HCT116 (cell line): Measurements from ENCODE around the gene EZH1. TPM values are rescaled to one million over a fixed set of nuclear protein-coding genes. Genes with fewer than 3 reads are reported as not detected.

Experiments
- ATAC-seq: fragments of 200-7000 bp; cut with Tn5 transposase; 2 replicates; pipeline ENCODE4 v1.9.1; 2020; ENCODE audit warnings: mild to moderate bottlenecking, moderate library complexity
- BruUV-seq: library from RNA; stranded (reverse); fragments of 400-500 nt; replicated peaks from 2 replicates; lab custom pipeline; 2021; lab: Mats Ljungman, UMichigan
- CTCF ChIA-PET: fragments of 300-600 bp; sonication (Branson Sonifier 250); formaldehyde crosslinking; loops from one replicate; lab custom pipeline; 2021; ENCODE audit warnings: antibody characterized with exemption; lab: Charles Lee
- POLR2A ChIA-PET: fragments of 300-600, 350-600 bp; sonication (Branson Sonifier 250); formaldehyde crosslinking; loops from one replicate; lab custom pipeline; 2021; ENCODE audit warnings: antibody characterized with exemption; lab: Charles Lee
- RAD21 ChIA-PET, 2 experiments: fragments of 300-600 bp; sonication (Branson Sonifier 250); formaldehyde crosslinking; loops; one replicate each; lab custom pipeline; 2023; ENCODE audit warnings: low total read pairs in 2 of 2; ENCODE audit not compliant: uncharacterized antibody in 2 of 2, unreplicated experiment in 2 of 2, low non-redundant PET in 1 of 2; lab: Charles Lee
- DNase-seq: peaks from one replicate; pipeline ENCODE4 v3.0.0-alpha.2; 2010; ENCODE audit warnings: low read depth, low spot score
- H2AFZ ChIP-seq: fragments of 200-600 bp; shearing (Covaris generic), sonication (generic); 2 replicates; pipeline ENCODE4 v1.6.1; 2017; ENCODE audit warnings: low read depth, mixed run types, mixed read lengths, antibody characterized with exemption, low read length; ENCODE audit not compliant: poor library complexity, severe bottlenecking
- H3K27ac ChIP-seq: 2 replicates; pipeline ENCODE4 v1.5.1; 2012; ENCODE audit warnings: low read depth, low read length
- H3K27me3 ChIP-seq: fragments of 200-600 bp; sonication (generic); 2 replicates; pipeline ENCODE4 v1.6.1; 2016; ENCODE audit warnings: mixed run types, low read length, mixed read lengths; ENCODE audit not compliant: insufficient read depth
- H3K36me3 ChIP-seq, 2 experiments: fragments of 200-500 bp in 1 of 2; fragments of 200-600 bp in 1 of 2; sonication (Bioruptor generic) in 1 of 2; sonication (generic) in 1 of 2; 2 replicates each; pipeline versions ENCODE4 v1.5.1 to v1.6.1; 2014 to 2016; ENCODE audit warnings: low read length in 2 of 2, inconsistent platforms in 1 of 2, mixed read lengths in 1 of 2, mixed run types in 1 of 2; ENCODE audit not compliant: insufficient read depth in 2 of 2, control insufficient read depth in 1 of 2
- H3K4me1 ChIP-seq, 2 experiments: fragments of 200-600 bp in 1 of 2; sonication (generic) in 1 of 2; 2 replicates each; pipeline versions ENCODE4 v1.5.1 to v1.6.1; 2012 to 2017; ENCODE audit warnings: low read length in 2 of 2, inconsistent platforms in 1 of 2, mild to moderate bottlenecking in 1 of 2, mixed read lengths in 1 of 2, mixed run types in 1 of 2, moderate library complexity in 1 of 2; ENCODE audit not compliant: insufficient read depth in 2 of 2, control insufficient read depth in 1 of 2
- H3K4me2 ChIP-seq: fragments of 200-600 bp; sonication (generic); 2 replicates; pipeline ENCODE4 v1.6.1; 2017; ENCODE audit warnings: mixed run types, low read length, mixed read lengths
- H3K4me3 ChIP-seq, 2 experiments: fragments of 200-600 bp in 1 of 2; sonication (generic) in 1 of 2; replicated peaks in 1 of 2; 2 replicates each; pipeline ENCODE4 v1.5.1; 2011 to 2016; ENCODE audit warnings: low read length in 2 of 2, control low read depth in 1 of 2, low read depth in 1 of 2, mild to moderate bottlenecking in 1 of 2, mixed read lengths in 1 of 2, mixed run types in 1 of 2
- H3K79me2 ChIP-seq: fragments of 200-600 bp; sonication (generic); 2 replicates; pipeline ENCODE4 v1.6.1; 2017; ENCODE audit warnings: mild to moderate bottlenecking, mixed run types, low read length, moderate library complexity, mixed read lengths; ENCODE audit not compliant: insufficient read depth
- H3K9ac ChIP-seq: fragments of 200-600 bp; sonication (generic); 2 replicates; pipeline ENCODE4 v1.6.1; 2016; ENCODE audit warnings: low read length, mixed read lengths
- H3K9me2 ChIP-seq: fragments of 200-600 bp; sonication (generic), shearing (Covaris generic); 2 replicates; pipeline ENCODE4 v1.6.1; 2017; ENCODE audit warnings: mixed run types, mild to moderate bottlenecking, moderate library complexity; ENCODE audit not compliant: insufficient read depth
- H3K9me3 ChIP-seq, 2 experiments: fragments of 200-500 bp in 1 of 2; fragments of 200-600 bp in 1 of 2; sonication (Bioruptor generic) in 1 of 2; sonication (generic) in 1 of 2; 2 replicates each; pipeline ENCODE4 v1.6.1; 2014 to 2017; ENCODE audit warnings: low read length in 2 of 2, mixed read lengths in 2 of 2, inconsistent platforms in 1 of 2, low read depth in 1 of 2, mild to moderate bottlenecking in 1 of 2, mixed run types in 1 of 2, moderate library complexity in 1 of 2; ENCODE audit not compliant: control insufficient read depth in 1 of 2, insufficient read depth in 1 of 2
- H4K20me1 ChIP-seq: fragments of 200-600 bp; sonication (generic), shearing (Covaris generic); 2 replicates; pipeline ENCODE4 v1.6.1; 2017; ENCODE audit warnings: mixed run types, mild to moderate bottlenecking, moderate library complexity; ENCODE audit not compliant: insufficient read depth
- CBX3 ChIP-seq: IDR thresholded peaks from 2 replicates; pipeline ENCODE4 v1.6.1; 2012; ENCODE audit warnings: low read depth
- CEBPB ChIP-seq: IDR thresholded peaks from 2 replicates; pipeline ENCODE4 v1.6.1; 2012; ENCODE audit warnings: low read depth
- EGR1 ChIP-seq: IDR thresholded peaks from 2 replicates; pipeline ENCODE4 v1.6.1; 2012; ENCODE audit warnings: low read depth
- EZH2 ChIP-seq: fragments of 200-600 bp; sonication (generic); IDR thresholded peaks from 2 replicates; pipeline ENCODE4 v1.6.1; 2017; ENCODE audit warnings: antibody characterized with exemption, mixed run types
- EZH2phosphoT487 ChIP-seq: fragments of 200-600 bp; IDR thresholded peaks from 2 replicates; pipeline ENCODE4 v1.6.1; 2018; ENCODE audit warnings: antibody characterized with exemption, borderline replicate concordance
- JUND ChIP-seq: IDR thresholded peaks from 2 replicates; pipeline ENCODE4 v1.6.1; 2012
- POLR2AphosphoS5 ChIP-seq: IDR thresholded peaks from 2 replicates; pipeline ENCODE4 v1.6.1; 2011; ENCODE audit warnings: mild to moderate bottlenecking, low read depth, low read length, moderate library complexity
- RAD21 ChIP-seq: IDR thresholded peaks from 2 replicates; pipeline ENCODE4 v1.6.1; 2012; ENCODE audit warnings: low read depth, mild to moderate bottlenecking
- SP1 ChIP-seq: IDR thresholded peaks from 2 replicates; pipeline ENCODE4 v1.6.1; 2012; ENCODE audit warnings: low read depth
- ZFX ChIP-seq: fragments of 450-650 bp; IDR thresholded peaks from 2 replicates; pipeline ENCODE4 v1.6.1; 2017
- ZNF274 ChIP-seq: fragments of 200-500 bp; sonication (Bioruptor generic); IDR thresholded peaks from 2 replicates; pipeline ENCODE4 v1.6.1; 2014; ENCODE audit warnings: mild to moderate bottlenecking, low read depth, low read length, inconsistent platforms
- intact Hi-C: fragments of 100-400 bp; cut with micrococcal nuclease; formaldehyde crosslinking; loops from 2 replicates; pipeline ENCODE4 v1.10.0; 2022
- total RNA-seq: library from RNA; stranded (reverse); gene quantifications from one replicate; pipeline ENCODE4 v1.2.1, GENCODE V29; 2021; ENCODE audit not compliant: unreplicated experiment
- TF ChIP-seq, protein P1 (sequence below): IDR thresholded peaks from 2 replicates; pipeline ENCODE4 v1.6.1; 2011; ENCODE audit warnings: mild to moderate bottlenecking, low read length, moderate library complexity; ENCODE audit not compliant: insufficient replicate concordance; ENCODE audit errors: extremely low read depth
- TF ChIP-seq, protein P2 (sequence below): IDR thresholded peaks from 2 replicates; pipeline ENCODE4 v1.6.1; 2012; ENCODE audit warnings: low read depth

EZH1 gene
- total RNA-seq, 1 experiment from 2014 or later = 29.3 TPM

DNA sequence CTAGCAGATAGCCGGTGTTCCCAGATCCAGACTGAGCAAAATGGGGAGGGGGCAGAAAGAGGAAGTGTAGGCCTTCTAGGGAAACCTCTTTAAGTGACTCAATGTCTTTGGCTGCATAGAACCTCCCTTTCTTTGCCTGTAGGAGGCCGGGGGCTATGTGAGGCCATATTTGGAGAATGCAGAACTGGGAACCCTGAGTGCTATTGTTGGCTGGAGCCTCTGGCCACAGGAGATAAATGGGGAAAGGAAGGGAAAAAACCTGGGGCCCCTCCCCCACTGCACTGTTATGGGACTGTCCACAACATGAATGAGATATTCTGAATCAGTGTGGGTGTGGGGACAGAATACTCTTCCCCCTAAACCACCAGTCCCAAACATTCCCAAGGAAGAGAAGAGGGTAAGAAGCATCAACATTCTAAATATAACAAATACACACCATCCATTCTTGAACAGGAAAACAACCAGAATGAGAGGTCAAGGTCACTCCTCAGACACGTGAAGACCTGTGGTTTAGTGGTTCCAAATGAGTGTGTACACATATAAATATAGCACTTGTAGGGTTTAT, 30.8 kb upstream of the EZH1 start:
- ChIA-PET CTCF (no interaction called here), RAD21 (no interaction called here), POLR2A (no interaction called here)
- H3K9me2 ChIP-seq = no peaks in the 10 kb centered on the region
- no peak overlapping the region for H3K27ac ChIP-seq
- H3K36me3 ChIP-seq = peaks cover 10 to 22% of the 10 kb centered on the region in 2 experiments
- no peak for TF ChIP-seq POLR2AphosphoS5
- TF ChIP-seq EGR1 = no peak
- no peak for TF ChIP-seq SP1
- TF ChIP-seq EZH2phosphoT487 = no peak
- no peak for TF ChIP-seq EZH2
- TF ChIP-seq, protein P1, sequence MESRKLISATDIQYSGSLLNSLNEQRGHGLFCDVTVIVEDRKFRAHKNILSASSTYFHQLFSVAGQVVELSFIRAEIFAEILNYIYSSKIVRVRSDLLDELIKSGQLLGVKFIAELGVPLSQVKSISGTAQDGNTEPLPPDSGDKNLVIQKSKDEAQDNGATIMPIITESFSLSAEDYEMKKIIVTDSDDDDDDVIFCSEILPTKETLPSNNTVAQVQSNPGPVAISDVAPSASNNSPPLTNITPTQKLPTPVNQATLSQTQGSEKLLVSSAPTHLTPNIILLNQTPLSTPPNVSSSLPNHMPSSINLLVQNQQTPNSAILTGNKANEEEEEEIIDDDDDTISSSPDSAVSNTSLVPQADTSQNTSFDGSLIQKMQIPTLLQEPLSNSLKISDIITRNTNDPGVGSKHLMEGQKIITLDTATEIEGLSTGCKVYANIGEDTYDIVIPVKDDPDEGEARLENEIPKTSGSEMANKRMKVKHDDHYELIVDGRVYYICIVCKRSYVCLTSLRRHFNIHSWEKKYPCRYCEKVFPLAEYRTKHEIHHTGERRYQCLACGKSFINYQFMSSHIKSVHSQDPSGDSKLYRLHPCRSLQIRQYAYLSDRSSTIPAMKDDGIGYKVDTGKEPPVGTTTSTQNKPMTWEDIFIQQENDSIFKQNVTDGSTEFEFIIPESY = no peak
- TF ChIP-seq RAD21 = no peak
- TF ChIP-seq, protein P2, sequence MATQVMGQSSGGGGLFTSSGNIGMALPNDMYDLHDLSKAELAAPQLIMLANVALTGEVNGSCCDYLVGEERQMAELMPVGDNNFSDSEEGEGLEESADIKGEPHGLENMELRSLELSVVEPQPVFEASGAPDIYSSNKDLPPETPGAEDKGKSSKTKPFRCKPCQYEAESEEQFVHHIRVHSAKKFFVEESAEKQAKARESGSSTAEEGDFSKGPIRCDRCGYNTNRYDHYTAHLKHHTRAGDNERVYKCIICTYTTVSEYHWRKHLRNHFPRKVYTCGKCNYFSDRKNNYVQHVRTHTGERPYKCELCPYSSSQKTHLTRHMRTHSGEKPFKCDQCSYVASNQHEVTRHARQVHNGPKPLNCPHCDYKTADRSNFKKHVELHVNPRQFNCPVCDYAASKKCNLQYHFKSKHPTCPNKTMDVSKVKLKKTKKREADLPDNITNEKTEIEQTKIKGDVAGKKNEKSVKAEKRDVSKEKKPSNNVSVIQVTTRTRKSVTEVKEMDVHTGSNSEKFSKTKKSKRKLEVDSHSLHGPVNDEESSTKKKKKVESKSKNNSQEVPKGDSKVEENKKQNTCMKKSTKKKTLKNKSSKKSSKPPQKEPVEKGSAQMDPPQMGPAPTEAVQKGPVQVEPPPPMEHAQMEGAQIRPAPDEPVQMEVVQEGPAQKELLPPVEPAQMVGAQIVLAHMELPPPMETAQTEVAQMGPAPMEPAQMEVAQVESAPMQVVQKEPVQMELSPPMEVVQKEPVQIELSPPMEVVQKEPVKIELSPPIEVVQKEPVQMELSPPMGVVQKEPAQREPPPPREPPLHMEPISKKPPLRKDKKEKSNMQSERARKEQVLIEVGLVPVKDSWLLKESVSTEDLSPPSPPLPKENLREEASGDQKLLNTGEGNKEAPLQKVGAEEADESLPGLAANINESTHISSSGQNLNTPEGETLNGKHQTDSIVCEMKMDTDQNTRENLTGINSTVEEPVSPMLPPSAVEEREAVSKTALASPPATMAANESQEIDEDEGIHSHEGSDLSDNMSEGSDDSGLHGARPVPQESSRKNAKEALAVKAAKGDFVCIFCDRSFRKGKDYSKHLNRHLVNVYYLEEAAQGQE = no peak
- no peak for TF ChIP-seq CBX3
- no peak for TF ChIP-seq ZNF274
- no peak for TF ChIP-seq ZFX
- TF ChIP-seq CEBPB = no peak
- no peak for TF ChIP-seq JUND
- peaks cover 19% of the 10 kb centered on the region for H3K79me2 ChIP-seq
- no TSS peak for BruUV-seq
- H3K9me3 ChIP-seq = no peaks in the 10 kb centered on the region
- H3K9ac ChIP-seq = no peak overlapping the region
- no peak overlapping the region for H3K4me3 ChIP-seq
- intact Hi-C loops = no loop called here
- no peaks in the 10 kb centered on the region for H3K27me3 ChIP-seq
- DNase-seq (no peak), ATAC-seq (no peak)
- no peaks in the 10 kb centered on the region for H4K20me1 ChIP-seq
- H3K4me2 ChIP-seq = no peak overlapping the region
- peaks cover 8 to 12% of the 10 kb centered on the region in 2 experiments; a peak in 2 of 4 replicates for H3K4me1 ChIP-seq
- no peak overlapping the region for H2AFZ ChIP-seq
